A549 (cell line): Measurements from ENCODE around the gene FMO2. TPM values are rescaled to one million over a fixed set of nuclear protein-coding genes. Genes with fewer than 3 reads are reported as not detected.

ENCODE experiments used
- ATAC-seq, 2 experiments: fragments of 200-7000 bp in 1 of 2; fragments of >200 bp in 1 of 2; cut with Nextera tagmentation in 1 of 2; cut with Tn5 transposase in 1 of 2; 3 replicates each; pipeline versions ENCODE4 v1.8.0 to v1.9.1; 2018 to 2020; ENCODE audit warnings: mild to moderate bottlenecking in 1 of 2, moderate library complexity in 1 of 2
- CTCF ChIA-PET: fragments of 300-600 bp; sonication (Branson Sonifier 250); formaldehyde crosslinking; extraction: SDS; loops from one replicate; lab custom pipeline; 2021; ENCODE audit warnings: antibody characterized with exemption, inconsistent platforms; lab: Yijun Ruan, JAX
- POLR2A ChIA-PET: fragments of 350-600 bp; formaldehyde crosslinking; extraction: SDS; loops from one replicate; lab custom pipeline; 2021; ENCODE audit warnings: antibody characterized with exemption, inconsistent platforms; lab: Yijun Ruan, JAX
- DNase-seq, 2 experiments: peaks; one replicate each; pipeline versions ENCODE4 v3.0.0 to v3.0.0-alpha.2; 2011 to 2016; ENCODE audit warnings: low read depth in 1 of 2, low spot score in 1 of 2
- FAIRE-seq: peaks from 2 replicates; lab custom pipeline; 2011; peaks lifted over from hg19 to GRCh38; lab: Jason Lieb, UNC
- H3K27ac ChIP-seq, 2 experiments: fragments of >200 bp; sonication (Bioruptor Twin); formaldehyde crosslinking; 3 replicates each; pipeline ENCODE4 v1.5.1; 2016 to 2017
- H3K4me1 ChIP-seq: fragments of >200 bp; sonication (Bioruptor Twin); formaldehyde crosslinking; 3 replicates; pipeline ENCODE4 v1.6.1; 2016
- H3K4me2 ChIP-seq: fragments of >200 bp; sonication (Bioruptor Twin); formaldehyde crosslinking; 3 replicates; pipeline ENCODE4 v1.6.1; 2016
- H3K4me3 ChIP-seq: fragments of >200 bp; sonication (Bioruptor Twin); formaldehyde crosslinking; 3 replicates; pipeline ENCODE4 v1.5.1; 2016
- H3K9me3 ChIP-seq: fragments of >200 bp; sonication (Bioruptor Twin); formaldehyde crosslinking; 3 replicates; pipeline ENCODE4 v1.6.1; 2016
- ATOH8 ChIP-seq: fragments of 250-450 bp; sonication (Bioruptor Pico); IDR thresholded peaks from 2 replicates; pipeline ENCODE4 v1.5.0; 2020; ENCODE audit warnings: low read depth, mild to moderate bottlenecking, moderate library complexity
- EP300 ChIP-seq, 2 experiments: fragments of >200 bp; sonication (Bioruptor Twin); formaldehyde crosslinking; IDR thresholded peaks; 2 replicates in 1 of 2; 3 replicates in 1 of 2; pipeline ENCODE4 v1.6.1; 2016 to 2017
- FOSB ChIP-seq: fragments of 250-450 bp; sonication (Bioruptor Pico); IDR thresholded peaks from 2 replicates; pipeline ENCODE4 v1.5.0; 2020; ENCODE audit warnings: mild to moderate bottlenecking, moderate library complexity
- FOSL2 ChIP-seq, 2 experiments: fragments of 450-650 bp in 1 of 2; fragments of >200 bp in 1 of 2; sonication (Bioruptor Twin) in 1 of 2; formaldehyde crosslinking; IDR thresholded peaks; 2 replicates each; pipeline versions ENCODE4 v1.5.0 to v1.6.1; 2016 to 2020; ENCODE audit warnings: mild to moderate bottlenecking in 1 of 2, moderate library complexity in 1 of 2
- FOXS1 ChIP-seq: fragments of 250-450 bp; sonication (Bioruptor Pico); IDR thresholded peaks from 2 replicates; pipeline ENCODE4 v1.5.0; 2020; ENCODE audit warnings: mild to moderate bottlenecking, moderate library complexity
- HES2 ChIP-seq: fragments of >200 bp; sonication (Bioruptor Twin); formaldehyde crosslinking; IDR thresholded peaks from 2 replicates; pipeline ENCODE4 v1.6.1; 2016
- HOXA7 ChIP-seq: fragments of 250-450 bp; sonication (Bioruptor Pico); IDR thresholded peaks from 2 replicates; pipeline ENCODE4 v1.5.0; 2020; ENCODE audit warnings: mild to moderate bottlenecking, moderate library complexity
- JUN ChIP-seq, 2 experiments: fragments of >200 bp; sonication (Bioruptor Twin); formaldehyde crosslinking; IDR thresholded peaks; 2 replicates in 1 of 2; 3 replicates in 1 of 2; pipeline ENCODE4 v1.6.1; 2016 to 2017
- KDM5A ChIP-seq: fragments of 200-600 bp; sonication (generic); IDR thresholded peaks from 2 replicates; pipeline ENCODE4 v1.6.1; 2016; ENCODE audit warnings: antibody characterized with exemption, mild to moderate bottlenecking
- MAZ ChIP-seq: fragments of 150-350 bp; IDR thresholded peaks from 2 replicates; pipeline ENCODE4 v1.6.1; 2014; ENCODE audit warnings: antibody characterized with exemption, low read depth, low read length, borderline replicate concordance
- MYC ChIP-seq: IDR thresholded peaks from 2 replicates; pipeline ENCODE4 v1.6.1; 2012; ENCODE audit warnings: mild to moderate bottlenecking, inconsistent platforms, low read length, improper control_type of control experiment, borderline replicate concordance
- NPAS2 ChIP-seq: fragments of 250-450 bp; sonication (Bioruptor Pico); IDR thresholded peaks from 2 replicates; pipeline ENCODE4 v1.8.0; 2022; ENCODE audit warnings: mild to moderate bottlenecking, moderate library complexity, borderline replicate concordance
- PHF8 ChIP-seq: fragments of 200-600 bp; sonication (generic); IDR thresholded peaks from 2 replicates; pipeline ENCODE4 v1.6.1; 2016; ENCODE audit warnings: low read depth, mild to moderate bottlenecking, antibody characterized with exemption, moderate library complexity, borderline replicate concordance
- POLR2A ChIP-seq: IDR thresholded peaks from 2 replicates; pipeline ENCODE4 v1.6.1; 2012; ENCODE audit warnings: mild to moderate bottlenecking, low read length
- POLR2AphosphoS2 ChIP-seq: conservative IDR thresholded peaks from 2 replicates; pipeline ENCODE4 v1.6.1; 2012; ENCODE audit warnings: low read length, improper control_type of control experiment, inconsistent platforms
- RARB ChIP-seq: fragments of 250-450 bp; sonication (Bioruptor Pico); IDR thresholded peaks from 2 replicates; pipeline ENCODE4 v1.8.0; 2021; ENCODE audit warnings: mild to moderate bottlenecking, moderate library complexity
- REST ChIP-seq: fragments of 200-600 bp; sonication (generic); IDR thresholded peaks from 2 replicates; pipeline ENCODE4 v1.6.1; 2016; ENCODE audit warnings: antibody characterized with exemption, mild to moderate bottlenecking, moderate library complexity
- RFX5 ChIP-seq: fragments of 450-650 bp; IDR thresholded peaks from 2 replicates; pipeline ENCODE4 v1.7.1; 2014; ENCODE audit warnings: antibody characterized with exemption, mild to moderate bottlenecking, moderate library complexity
- RNF2 ChIP-seq: fragments of 200-600 bp; sonication (generic); IDR thresholded peaks from 2 replicates; pipeline ENCODE4 v1.6.1; 2016; ENCODE audit warnings: low read depth, mild to moderate bottlenecking, antibody characterized with exemption, moderate library complexity, borderline replicate concordance
- SMC3 ChIP-seq: fragments of >200 bp; sonication (Bioruptor Twin); formaldehyde crosslinking; IDR thresholded peaks from 3 replicates; pipeline ENCODE4 v1.6.1; 2018; ENCODE audit warnings: inconsistent platforms
- TFCP2L1 ChIP-seq: fragments of 250-450 bp; sonication (Bioruptor Pico); IDR thresholded peaks from 2 replicates; pipeline ENCODE4 v1.5.0; 2021; ENCODE audit warnings: mild to moderate bottlenecking
- USF2 ChIP-seq: fragments of 450-650 bp; IDR thresholded peaks from 2 replicates; pipeline ENCODE4 v1.6.1; 2014; ENCODE audit warnings: antibody characterized with exemption
- ZC3H11A ChIP-seq: fragments of 450-650 bp; IDR thresholded peaks from 2 replicates; pipeline ENCODE4 v1.6.1; 2014; ENCODE audit warnings: antibody characterized with exemption, mild to moderate bottlenecking
- ZFP36 ChIP-seq: fragments of 450-650 bp; IDR thresholded peaks from 2 replicates; pipeline ENCODE4 v1.6.1; 2014; ENCODE audit warnings: borderline replicate concordance; ENCODE audit not compliant: partially characterized antibody
- ZNF302 ChIP-seq: fragments of 250-450 bp; sonication (Bioruptor Pico); IDR thresholded peaks from 2 replicates; pipeline ENCODE4 v1.9.0; 2021; ENCODE audit warnings: inconsistent platforms, mild to moderate bottlenecking, moderate library complexity
- WGBS: methylation state at CpG from one replicate; pipeline ENCODE4 v1.1.6; 2017; ENCODE audit errors: missing lambda C conversion rate; 5-methylcytosine and 5-hydroxymethylcytosine counted together
- polyA plus RNA-seq, 4 experiments: library from polyadenylated mRNA; depleted of rRNA in 3 of 4; stranded (reverse); fragments of >200 nt; fragmentation: RNase III in 1 of 4; extraction: RNeasy Plus Mini Kit Qiagen cat#74134 plus additional on column Dnase treatment in 1 of 4; gene quantifications; 2 replicates in 3 of 4; 3 replicates in 1 of 4; pipeline ENCODE4 v1.2.3, GENCODE V29; 2011 to 2017
- TF ChIP-seq, protein P1 (sequence below): fragments of 150-350 bp; IDR thresholded peaks from 2 replicates; pipeline ENCODE4 v1.6.1; 2014; ENCODE audit warnings: low read depth, mild to moderate bottlenecking, low read length
- TF ChIP-seq, protein P2 (sequence below): fragments of >200 bp; sonication (Bioruptor Twin); formaldehyde crosslinking; IDR thresholded peaks from 3 replicates; pipeline ENCODE4 v1.6.1; 2016

The FMO2 gene
- polyA plus RNA-seq, 2 of the 4 experiments (the other 2 are of a cell fraction), result not detected

GRCh38 chr1:171173069-171173468 lies 12.0 kb upstream of the FMO2 start:
- no peak for TF ChIP-seq ZFP36
- no peak for TF ChIP-seq NPAS2
- no peak for TF ChIP-seq SMC3
- TF ChIP-seq, protein P1, sequence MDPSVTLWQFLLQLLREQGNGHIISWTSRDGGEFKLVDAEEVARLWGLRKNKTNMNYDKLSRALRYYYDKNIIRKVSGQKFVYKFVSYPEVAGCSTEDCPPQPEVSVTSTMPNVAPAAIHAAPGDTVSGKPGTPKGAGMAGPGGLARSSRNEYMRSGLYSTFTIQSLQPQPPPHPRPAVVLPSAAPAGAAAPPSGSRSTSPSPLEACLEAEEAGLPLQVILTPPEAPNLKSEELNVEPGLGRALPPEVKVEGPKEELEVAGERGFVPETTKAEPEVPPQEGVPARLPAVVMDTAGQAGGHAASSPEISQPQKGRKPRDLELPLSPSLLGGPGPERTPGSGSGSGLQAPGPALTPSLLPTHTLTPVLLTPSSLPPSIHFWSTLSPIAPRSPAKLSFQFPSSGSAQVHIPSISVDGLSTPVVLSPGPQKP, result no peak
- TF ChIP-seq ATOH8 (CRISPR knock-in tag), result no peak
- TF ChIP-seq MAZ, result no peak
- TF ChIP-seq FOXS1 (CRISPR knock-in tag), result no peak
- no peak for TF ChIP-seq ZC3H11A
- no peak for TF ChIP-seq HOXA7 (CRISPR knock-in tag)
- no peak for TF ChIP-seq USF2
- TF ChIP-seq MYC, result no peak
- TF ChIP-seq RNF2, result no peak
- no peak for TF ChIP-seq TFCP2L1 (CRISPR knock-in tag)
- no peak for TF ChIP-seq FOSB (CRISPR knock-in tag)
- TF ChIP-seq REST, result no peak
- no peak for TF ChIP-seq JUN (IDR thresholded peaks at IDR 0.05)

GRCh38 chr1:171174560-171175294 lies 10.4 kb upstream of the FMO2 start:
- ATAC-seq (no peak), DNase-seq (no peak), FAIRE-seq (no peak)
- H3K4me1 ChIP-seq, result no peaks in the 10 kb centered on the region
- H3K9me3 ChIP-seq, result no peaks in the 10 kb centered on the region
- no peak overlapping the region for H3K4me2 ChIP-seq
- ChIA-PET POLR2A (no interaction called here), CTCF (no interaction called here)
- H3K27ac ChIP-seq, result no peak overlapping the region
- H3K4me3 ChIP-seq, result no peak overlapping the region
- WGBS, result 3% methylated on average over 1 of the region's 1 CpG
- TF ChIP-seq EP300 (IDR thresholded peaks at IDR 0.05), result no peak
- no peak for TF ChIP-seq ZNF302 (CRISPR knock-in tag)
- no peak for TF ChIP-seq JUN (IDR thresholded peaks at IDR 0.05)
- no peak for TF ChIP-seq KDM5A
- TF ChIP-seq, protein P1, result no peak
- no peak for TF ChIP-seq RARB (CRISPR knock-in tag)
- TF ChIP-seq POLR2AphosphoS2, result no peak
- TF ChIP-seq, protein P2, sequence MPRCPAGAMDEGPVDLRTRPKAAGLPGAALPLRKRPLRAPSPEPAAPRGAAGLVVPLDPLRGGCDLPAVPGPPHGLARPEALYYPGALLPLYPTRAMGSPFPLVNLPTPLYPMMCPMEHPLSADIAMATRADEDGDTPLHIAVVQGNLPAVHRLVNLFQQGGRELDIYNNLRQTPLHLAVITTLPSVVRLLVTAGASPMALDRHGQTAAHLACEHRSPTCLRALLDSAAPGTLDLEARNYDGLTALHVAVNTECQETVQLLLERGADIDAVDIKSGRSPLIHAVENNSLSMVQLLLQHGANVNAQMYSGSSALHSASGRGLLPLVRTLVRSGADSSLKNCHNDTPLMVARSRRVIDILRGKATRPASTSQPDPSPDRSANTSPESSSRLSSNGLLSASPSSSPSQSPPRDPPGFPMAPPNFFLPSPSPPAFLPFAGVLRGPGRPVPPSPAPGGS, result no peak
- no peak for TF ChIP-seq FOSL2 (IDR thresholded peaks at IDR 0.05)
- no peak for TF ChIP-seq FOSL2 (CRISPR knock-in tag; IDR thresholded peaks at IDR 0.05)
- no peak for TF ChIP-seq HES2
- TF ChIP-seq MYC, result no peak
- no peak for TF ChIP-seq SMC3
- TF ChIP-seq HOXA7 (CRISPR knock-in tag), result no peak
- TF ChIP-seq RFX5, result no peak
- TF ChIP-seq PHF8, result no peak
- TF ChIP-seq POLR2A, result no peak
- TF ChIP-seq ZC3H11A, result no peak

More at GRCh38 chr1:171173069-171173468, 12.0 kb upstream of the FMO2 start:
- Histone ChIP-seq H3K9me3 (no peaks in the 10 kb centered on the region), H3K4me2 (no peak overlapping the region), H3K27ac (no peak overlapping the region), H3K4me1 (no peaks in the 10 kb centered on the region), H3K4me3 (no peak overlapping the region)
- WGBS, result 11% methylated on average over 1 of the region's 1 CpG
- ChIA-PET POLR2A (no interaction called here), CTCF (interaction anchor here (0.6 kb wide), 1 partner anchor 128 kb away, joined by 3 read pairs; no protein-coding TSS in a partner anchor)
- no peak for FAIRE-seq
- DNase-seq, result no peak
- ATAC-seq, result no peak
